GM19238 (cell line): ENCODE results near the gene PPARGC1A.

ENCODE experiments used
- DNase-seq: peaks from one replicate; pipeline ENCODE4 v3.0.0; 2011; ENCODE audit warnings: low spot score; ENCODE audit not compliant: insufficient read length

Gene PPARGC1A

GRCh38 chr4:23774909-23775308 lies 114.9 kb downstream of the PPARGC1A start:
- DNase-seq, result no peak

- DNase-seq, result no peak
Measured at GRCh38 chr4:23773884-23774636, 115.8 kb downstream of the PPARGC1A start.

- DNase-seq, result no peak
Measured at GRCh38 chr4:23770011-23770410, 119.8 kb downstream of the PPARGC1A start.

GRCh38 chr4:23769406-23769805 lies 120.4 kb downstream of the PPARGC1A start:
- no peak for DNase-seq

- no peak for DNase-seq
Measured at GRCh38 chr4:23768541-23768940, 121.3 kb downstream of the PPARGC1A start.

- no peak for DNase-seq
Measured at GRCh38 chr4:23766344-23766743, 123.5 kb downstream of the PPARGC1A start.

GRCh38 chr4:23763559-23763958 lies 126.3 kb downstream of the PPARGC1A start:
- DNase-seq, result no peak

- DNase-seq, result no peak
Measured at GRCh38 chr4:23762551-23762950, 127.3 kb downstream of the PPARGC1A start.

GRCh38 chr4:23759066-23759465 lies 130.8 kb downstream of the PPARGC1A start:
- no peak for DNase-seq

GRCh38 chr4:23754688-23755087 lies 135.2 kb downstream of the PPARGC1A start:
- DNase-seq, result no peak

GRCh38 chr4:23750125-23750524 lies 139.7 kb downstream of the PPARGC1A start:
- DNase-seq, result no peak

- DNase-seq, result no peak
Measured at GRCh38 chr4:23747281-23747735, 142.5 kb downstream of the PPARGC1A start.

GRCh38 chr4:23746672-23747071 lies 143.2 kb downstream of the PPARGC1A start:
- no peak for DNase-seq

GRCh38 chr4:23746027-23746426 lies 143.8 kb downstream of the PPARGC1A start:
- no peak for DNase-seq

- DNase-seq, result no peak
Measured at GRCh38 chr4:23745377-23745776, 144.5 kb downstream of the PPARGC1A start.
